HEK293 (cell line): ENCODE results near the gene TTLL1.

Source experiments
- BCL11A ChIP-seq: fragments of 450-650 bp; formaldehyde crosslinking; IDR thresholded peaks from 2 replicates; pipeline ENCODE4 v1.5.1; 2016; ENCODE audit warnings: low read depth, missing biosample characterization, missing genetic modification characterization
- BCL11B ChIP-seq: fragments of 450-650 bp; formaldehyde crosslinking; IDR thresholded peaks from 2 replicates; pipeline ENCODE4 v1.5.1; 2016; ENCODE audit warnings: low read depth, missing biosample characterization, missing genetic modification characterization
- SP7 ChIP-seq: fragments of 450-650 bp; formaldehyde crosslinking; IDR thresholded peaks from 2 replicates; pipeline ENCODE4 v1.5.1; 2016; ENCODE audit warnings: missing biosample characterization, missing genetic modification characterization
- TCF7L2 ChIP-seq: IDR thresholded peaks from 2 replicates; pipeline ENCODE4 v1.6.1; 2011; ENCODE audit warnings: low read depth, mild to moderate bottlenecking, inconsistent platforms, low read length, moderate library complexity, borderline replicate concordance
- ZBTB17 ChIP-seq: fragments of 450-650 bp; formaldehyde crosslinking; IDR thresholded peaks from 2 replicates; pipeline ENCODE4 v1.5.1; 2016; ENCODE audit warnings: missing biosample characterization, missing genetic modification characterization
- ZBTB21 ChIP-seq: fragments of 450-650 bp; formaldehyde crosslinking; IDR thresholded peaks from 2 replicates; pipeline ENCODE4 v1.5.1; 2017; ENCODE audit warnings: missing biosample characterization, missing genetic modification characterization
- ZNF146 ChIP-seq: fragments of 450-650 bp; formaldehyde crosslinking; IDR thresholded peaks from 2 replicates; pipeline ENCODE4 v1.5.1; 2016; ENCODE audit warnings: missing biosample characterization, missing genetic modification characterization
- ZNF155 ChIP-seq: fragments of 450-650 bp; formaldehyde crosslinking; IDR thresholded peaks from 2 replicates; pipeline ENCODE4 v1.5.1; 2016; ENCODE audit warnings: missing biosample characterization, missing genetic modification characterization
- ZNF157 ChIP-seq: fragments of 450-650 bp; formaldehyde crosslinking; IDR thresholded peaks from 2 replicates; pipeline ENCODE4 v1.5.1; 2016; ENCODE audit warnings: missing biosample characterization, missing genetic modification characterization
- ZNF16 ChIP-seq: fragments of 450-650 bp; formaldehyde crosslinking; IDR thresholded peaks from 2 replicates; pipeline ENCODE4 v1.5.1; 2016; ENCODE audit warnings: low read depth, missing biosample characterization, missing genetic modification characterization
- ZNF19 ChIP-seq: fragments of 450-650 bp; formaldehyde crosslinking; IDR thresholded peaks from 2 replicates; pipeline ENCODE4; 2016; ENCODE audit warnings: missing biosample characterization, missing genetic modification characterization, low read depth
- ZNF350 ChIP-seq: fragments of 450-650 bp; formaldehyde crosslinking; IDR thresholded peaks from 2 replicates; pipeline ENCODE4 v1.5.0; 2017; ENCODE audit warnings: missing biosample characterization, mild to moderate bottlenecking, missing genetic modification characterization
- ZNF394 ChIP-seq: fragments of 450-650 bp; formaldehyde crosslinking; IDR thresholded peaks from 2 replicates; pipeline ENCODE4 v1.5.1; 2016; ENCODE audit warnings: missing biosample characterization, missing genetic modification characterization, mild to moderate bottlenecking, moderate library complexity, borderline replicate concordance
- ZNF510 ChIP-seq: fragments of 450-650 bp; formaldehyde crosslinking; IDR thresholded peaks from 2 replicates; pipeline ENCODE4 v1.5.1; 2018; ENCODE audit warnings: mild to moderate bottlenecking, missing genetic modification characterization, missing biosample characterization; ENCODE audit not compliant: insufficient replicate concordance
- ZNF776 ChIP-seq: fragments of 450-650 bp; formaldehyde crosslinking; IDR thresholded peaks from 2 replicates; pipeline ENCODE4 v1.5.0; 2017; ENCODE audit warnings: missing biosample characterization, missing genetic modification characterization, borderline replicate concordance
- ZXDB ChIP-seq: fragments of 450-650 bp; formaldehyde crosslinking; IDR thresholded peaks from 2 replicates; pipeline ENCODE4 v1.5.1; 2016; ENCODE audit warnings: missing biosample characterization, missing genetic modification characterization
- TF ChIP-seq, protein P1 (sequence below): fragments of 450-650 bp; formaldehyde crosslinking; IDR thresholded peaks from 2 replicates; pipeline ENCODE4 v1.5.1; 2016; ENCODE audit warnings: missing biosample characterization, missing genetic modification characterization
- TF ChIP-seq, protein P2 (sequence below): fragments of 450-650 bp; formaldehyde crosslinking; IDR thresholded peaks from 2 replicates; pipeline ENCODE4 v1.5.1; 2016; ENCODE audit warnings: missing biosample characterization, missing genetic modification characterization
- TF ChIP-seq, protein P3 (sequence below): fragments of 450-650 bp; formaldehyde crosslinking; IDR thresholded peaks from 2 replicates; pipeline ENCODE4 v1.5.1; 2016; ENCODE audit warnings: missing biosample characterization, missing genetic modification characterization, low read depth
- TF ChIP-seq, protein P4 (sequence below): fragments of 450-650 bp; formaldehyde crosslinking; IDR thresholded peaks from 2 replicates; pipeline ENCODE4 v1.5.1; 2016; ENCODE audit warnings: missing biosample characterization, missing genetic modification characterization
- TF ChIP-seq, protein P5 (sequence below): fragments of 450-650 bp; formaldehyde crosslinking; IDR thresholded peaks from 2 replicates; pipeline ENCODE4 v1.5.1; 2016; ENCODE audit warnings: missing biosample characterization, missing genetic modification characterization, borderline replicate concordance
- TF ChIP-seq, protein P6 (sequence below): fragments of 450-650 bp; formaldehyde crosslinking; conservative IDR thresholded peaks from 2 replicates; pipeline ENCODE4 v1.5.1; 2016; ENCODE audit warnings: low read depth, missing biosample characterization, missing genetic modification characterization
- TF ChIP-seq, protein P7 (sequence below): fragments of 450-650 bp; formaldehyde crosslinking; IDR thresholded peaks from 2 replicates; pipeline ENCODE4 v1.5.1; 2016; ENCODE audit warnings: missing biosample characterization, missing genetic modification characterization

The TTLL1 gene

DNA sequence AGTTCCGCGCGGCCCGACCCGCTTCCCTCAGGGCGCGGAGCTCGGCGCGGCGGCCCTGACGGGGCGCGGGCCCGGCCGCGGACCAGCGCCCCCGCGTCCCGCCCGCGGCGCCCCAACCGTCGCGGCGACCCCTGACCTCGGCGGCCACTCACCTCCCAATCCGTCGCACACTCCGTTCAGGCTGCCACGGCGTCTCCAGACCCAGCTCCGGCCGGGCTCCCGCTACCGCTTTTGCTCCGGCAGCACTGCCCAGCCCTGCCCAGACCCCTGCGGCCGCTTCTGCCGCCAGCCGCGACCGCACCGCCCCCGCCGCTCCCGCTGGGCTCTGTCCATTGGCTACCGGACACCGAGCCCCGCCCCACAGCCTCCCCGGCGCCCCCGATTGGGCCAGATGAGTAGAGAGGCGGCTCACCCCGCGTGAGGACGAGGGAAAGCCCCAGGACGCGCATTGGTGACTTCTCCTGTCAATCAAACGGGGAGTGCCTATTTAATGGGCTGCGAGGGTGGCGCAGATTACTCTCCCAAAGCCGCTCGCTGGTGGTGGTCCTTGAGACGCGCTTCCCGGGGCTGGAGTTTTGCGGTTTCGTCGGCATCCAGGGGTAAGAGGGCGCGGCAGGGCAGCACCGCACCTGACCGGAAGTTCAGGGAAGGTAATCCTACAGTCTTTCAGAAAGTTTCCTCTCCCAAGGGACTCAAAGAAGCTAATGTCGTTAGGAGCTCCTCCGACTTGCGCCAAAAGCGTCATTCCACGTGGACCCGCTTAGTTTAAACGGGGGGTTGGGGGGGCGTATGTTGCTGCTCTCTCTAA lies 74.1 kb downstream of the TTLL1 start, which contains the start of gene PACSIN2 (continued):
- TF ChIP-seq ZBTB17 (tag by site-specific recombination) (peak; percentile 73), ZXDB (peak; percentile 70), ZNF394 (peak; percentile 51; the same call in 1 of the 2 replicates), SP7 (tag by site-specific recombination) (peak; percentile 51; the same call in 1 of the 2 replicates), ZBTB21 (tag by site-specific recombination) (no peak), TCF7L2 (no peak), ZNF155 (no peak), BCL11A (no peak), ZNF19 (no peak), BCL11B (tag by site-specific recombination) (peak; percentile 60), ZNF146 (tag by site-specific recombination) (no peak), ZNF510 (no peak), ZNF16 (tag by site-specific recombination) (no peak), ZNF350 (no peak), ZNF157 (no peak), ZNF776 (tag by site-specific recombination) (no peak)
- TF ChIP-seq, protein P1, sequence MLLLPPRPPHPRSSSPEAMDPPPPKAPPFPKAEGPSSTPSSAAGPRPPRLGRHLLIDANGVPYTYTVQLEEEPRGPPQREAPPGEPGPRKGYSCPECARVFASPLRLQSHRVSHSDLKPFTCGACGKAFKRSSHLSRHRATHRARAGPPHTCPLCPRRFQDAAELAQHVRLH = no peak
- TF ChIP-seq, protein P2, sequence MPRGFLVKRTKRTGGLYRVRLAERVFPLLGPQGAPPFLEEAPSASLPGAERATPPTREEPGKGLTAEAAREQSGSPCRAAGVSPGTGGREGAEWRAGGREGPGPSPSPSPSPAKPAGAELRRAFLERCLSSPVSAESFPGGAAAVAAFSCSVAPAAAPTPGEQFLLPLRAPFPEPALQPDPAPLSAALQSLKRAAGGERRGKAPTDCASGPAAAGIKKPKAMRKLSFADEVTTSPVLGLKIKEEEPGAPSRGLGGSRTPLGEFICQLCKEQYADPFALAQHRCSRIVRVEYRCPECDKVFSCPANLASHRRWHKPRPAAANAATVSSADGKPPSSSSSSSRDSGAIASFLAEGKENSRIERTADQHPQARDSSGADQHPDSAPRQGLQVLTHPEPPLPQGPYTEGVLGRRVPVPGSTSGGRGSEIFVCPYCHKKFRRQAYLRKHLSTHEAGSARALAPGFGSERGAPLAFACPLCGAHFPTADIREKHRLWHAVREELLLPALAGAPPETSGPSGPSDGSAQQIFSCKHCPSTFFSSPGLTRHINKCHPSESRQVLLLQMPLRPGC (tag by site-specific recombination) = no peak; the same call in 1 of the 2 replicates
- TF ChIP-seq, protein P3, sequence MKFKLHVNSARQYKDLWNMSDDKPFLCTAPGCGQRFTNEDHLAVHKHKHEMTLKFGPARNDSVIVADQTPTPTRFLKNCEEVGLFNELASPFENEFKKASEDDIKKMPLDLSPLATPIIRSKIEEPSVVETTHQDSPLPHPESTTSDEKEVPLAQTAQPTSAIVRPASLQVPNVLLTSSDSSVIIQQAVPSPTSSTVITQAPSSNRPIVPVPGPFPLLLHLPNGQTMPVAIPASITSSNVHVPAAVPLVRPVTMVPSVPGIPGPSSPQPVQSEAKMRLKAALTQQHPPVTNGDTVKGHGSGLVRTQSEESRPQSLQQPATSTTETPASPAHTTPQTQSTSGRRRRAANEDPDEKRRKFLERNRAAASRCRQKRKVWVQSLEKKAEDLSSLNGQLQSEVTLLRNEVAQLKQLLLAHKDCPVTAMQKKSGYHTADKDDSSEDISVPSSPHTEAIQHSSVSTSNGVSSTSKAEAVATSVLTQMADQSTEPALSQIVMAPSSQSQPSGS (tag by site-specific recombination) = no peak
- TF ChIP-seq, protein P4, sequence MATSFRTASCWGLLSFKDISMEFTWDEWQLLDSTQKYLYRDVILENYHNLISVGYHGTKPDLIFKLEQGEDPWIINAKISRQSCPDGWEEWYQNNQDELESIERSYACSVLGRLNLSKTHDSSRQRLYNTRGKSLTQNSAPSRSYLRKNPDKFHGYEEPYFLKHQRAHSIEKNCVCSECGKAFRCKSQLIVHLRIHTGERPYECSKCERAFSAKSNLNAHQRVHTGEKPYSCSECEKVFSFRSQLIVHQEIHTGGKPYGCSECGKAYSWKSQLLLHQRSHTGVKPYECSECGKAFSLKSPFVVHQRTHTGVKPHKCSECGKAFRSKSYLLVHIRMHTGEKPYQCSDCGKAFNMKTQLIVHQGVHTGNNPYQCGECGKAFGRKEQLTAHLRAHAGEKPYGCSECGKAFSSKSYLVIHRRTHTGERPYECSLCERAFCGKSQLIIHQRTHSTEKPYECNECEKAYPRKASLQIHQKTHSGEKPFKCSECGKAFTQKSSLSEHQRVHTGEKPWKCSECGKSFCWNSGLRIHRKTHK (tag by site-specific recombination) = no peak
- TF ChIP-seq, protein P5, sequence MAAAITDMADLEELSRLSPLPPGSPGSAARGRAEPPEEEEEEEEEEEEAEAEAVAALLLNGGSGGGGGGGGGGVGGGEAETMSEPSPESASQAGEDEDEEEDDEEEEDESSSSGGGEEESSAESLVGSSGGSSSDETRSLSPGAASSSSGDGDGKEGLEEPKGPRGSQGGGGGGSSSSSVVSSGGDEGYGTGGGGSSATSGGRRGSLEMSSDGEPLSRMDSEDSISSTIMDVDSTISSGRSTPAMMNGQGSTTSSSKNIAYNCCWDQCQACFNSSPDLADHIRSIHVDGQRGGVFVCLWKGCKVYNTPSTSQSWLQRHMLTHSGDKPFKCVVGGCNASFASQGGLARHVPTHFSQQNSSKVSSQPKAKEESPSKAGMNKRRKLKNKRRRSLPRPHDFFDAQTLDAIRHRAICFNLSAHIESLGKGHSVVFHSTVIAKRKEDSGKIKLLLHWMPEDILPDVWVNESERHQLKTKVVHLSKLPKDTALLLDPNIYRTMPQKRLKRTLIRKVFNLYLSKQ = no peak
- TF ChIP-seq, protein P6, sequence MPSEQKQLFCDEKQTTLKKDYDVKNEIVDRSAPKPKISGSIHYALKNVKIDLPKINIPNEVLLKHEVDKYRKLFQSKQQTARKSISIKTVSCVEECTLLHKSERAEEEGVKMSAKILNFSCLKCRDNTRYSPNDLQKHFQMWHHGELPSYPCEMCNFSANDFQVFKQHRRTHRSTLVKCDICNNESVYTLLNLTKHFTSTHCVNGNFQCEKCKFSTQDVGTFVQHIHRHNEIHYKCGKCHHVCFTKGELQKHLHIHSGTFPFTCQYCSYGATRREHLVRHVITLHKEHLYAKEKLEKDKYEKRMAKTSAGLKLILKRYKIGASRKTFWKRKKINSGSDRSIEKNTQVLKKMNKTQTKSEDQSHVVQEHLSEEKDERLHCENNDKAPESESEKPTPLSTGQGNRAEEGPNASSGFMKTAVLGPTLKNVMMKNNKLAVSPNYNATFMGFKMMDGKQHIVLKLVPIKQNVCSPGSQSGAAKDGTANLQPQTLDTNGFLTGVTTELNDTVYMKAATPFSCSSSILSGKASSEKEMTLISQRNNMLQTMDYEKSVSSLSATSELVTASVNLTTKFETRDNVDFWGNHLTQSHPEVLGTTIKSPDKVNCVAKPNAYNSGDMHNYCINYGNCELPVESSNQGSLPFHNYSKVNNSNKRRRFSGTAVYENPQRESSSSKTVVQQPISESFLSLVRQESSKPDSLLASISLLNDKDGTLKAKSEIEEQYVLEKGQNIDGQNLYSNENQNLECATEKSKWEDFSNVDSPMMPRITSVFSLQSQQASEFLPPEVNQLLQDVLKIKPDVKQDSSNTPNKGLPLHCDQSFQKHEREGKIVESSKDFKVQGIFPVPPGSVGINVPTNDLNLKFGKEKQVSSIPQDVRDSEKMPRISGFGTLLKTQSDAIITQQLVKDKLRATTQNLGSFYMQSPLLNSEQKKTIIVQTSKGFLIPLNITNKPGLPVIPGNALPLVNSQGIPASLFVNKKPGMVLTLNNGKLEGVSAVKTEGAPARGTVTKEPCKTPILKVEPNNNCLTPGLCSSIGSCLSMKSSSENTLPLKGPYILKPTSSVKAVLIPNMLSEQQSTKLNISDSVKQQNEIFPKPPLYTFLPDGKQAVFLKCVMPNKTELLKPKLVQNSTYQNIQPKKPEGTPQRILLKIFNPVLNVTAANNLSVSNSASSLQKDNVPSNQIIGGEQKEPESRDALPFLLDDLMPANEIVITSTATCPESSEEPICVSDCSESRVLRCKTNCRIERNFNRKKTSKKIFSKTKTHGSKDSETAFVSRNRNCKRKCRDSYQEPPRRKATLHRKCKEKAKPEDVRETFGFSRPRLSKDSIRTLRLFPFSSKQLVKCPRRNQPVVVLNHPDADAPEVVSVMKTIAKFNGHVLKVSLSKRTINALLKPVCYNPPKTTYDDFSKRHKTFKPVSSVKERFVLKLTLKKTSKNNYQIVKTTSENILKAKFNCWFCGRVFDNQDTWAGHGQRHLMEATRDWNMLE (tag by site-specific recombination) = no peak
- TF ChIP-seq, protein P7, sequence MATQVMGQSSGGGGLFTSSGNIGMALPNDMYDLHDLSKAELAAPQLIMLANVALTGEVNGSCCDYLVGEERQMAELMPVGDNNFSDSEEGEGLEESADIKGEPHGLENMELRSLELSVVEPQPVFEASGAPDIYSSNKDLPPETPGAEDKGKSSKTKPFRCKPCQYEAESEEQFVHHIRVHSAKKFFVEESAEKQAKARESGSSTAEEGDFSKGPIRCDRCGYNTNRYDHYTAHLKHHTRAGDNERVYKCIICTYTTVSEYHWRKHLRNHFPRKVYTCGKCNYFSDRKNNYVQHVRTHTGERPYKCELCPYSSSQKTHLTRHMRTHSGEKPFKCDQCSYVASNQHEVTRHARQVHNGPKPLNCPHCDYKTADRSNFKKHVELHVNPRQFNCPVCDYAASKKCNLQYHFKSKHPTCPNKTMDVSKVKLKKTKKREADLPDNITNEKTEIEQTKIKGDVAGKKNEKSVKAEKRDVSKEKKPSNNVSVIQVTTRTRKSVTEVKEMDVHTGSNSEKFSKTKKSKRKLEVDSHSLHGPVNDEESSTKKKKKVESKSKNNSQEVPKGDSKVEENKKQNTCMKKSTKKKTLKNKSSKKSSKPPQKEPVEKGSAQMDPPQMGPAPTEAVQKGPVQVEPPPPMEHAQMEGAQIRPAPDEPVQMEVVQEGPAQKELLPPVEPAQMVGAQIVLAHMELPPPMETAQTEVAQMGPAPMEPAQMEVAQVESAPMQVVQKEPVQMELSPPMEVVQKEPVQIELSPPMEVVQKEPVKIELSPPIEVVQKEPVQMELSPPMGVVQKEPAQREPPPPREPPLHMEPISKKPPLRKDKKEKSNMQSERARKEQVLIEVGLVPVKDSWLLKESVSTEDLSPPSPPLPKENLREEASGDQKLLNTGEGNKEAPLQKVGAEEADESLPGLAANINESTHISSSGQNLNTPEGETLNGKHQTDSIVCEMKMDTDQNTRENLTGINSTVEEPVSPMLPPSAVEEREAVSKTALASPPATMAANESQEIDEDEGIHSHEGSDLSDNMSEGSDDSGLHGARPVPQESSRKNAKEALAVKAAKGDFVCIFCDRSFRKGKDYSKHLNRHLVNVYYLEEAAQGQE = no peak
